Measurements from ENCODE around the gene TEKT3. TPM values are rescaled to one million over a fixed set of nuclear protein-coding genes. Genes with fewer than 3 reads are reported as not detected.

Gene TEKT3
- total RNA-seq, 1 donor from 2014 or later, result not detected

DNA sequence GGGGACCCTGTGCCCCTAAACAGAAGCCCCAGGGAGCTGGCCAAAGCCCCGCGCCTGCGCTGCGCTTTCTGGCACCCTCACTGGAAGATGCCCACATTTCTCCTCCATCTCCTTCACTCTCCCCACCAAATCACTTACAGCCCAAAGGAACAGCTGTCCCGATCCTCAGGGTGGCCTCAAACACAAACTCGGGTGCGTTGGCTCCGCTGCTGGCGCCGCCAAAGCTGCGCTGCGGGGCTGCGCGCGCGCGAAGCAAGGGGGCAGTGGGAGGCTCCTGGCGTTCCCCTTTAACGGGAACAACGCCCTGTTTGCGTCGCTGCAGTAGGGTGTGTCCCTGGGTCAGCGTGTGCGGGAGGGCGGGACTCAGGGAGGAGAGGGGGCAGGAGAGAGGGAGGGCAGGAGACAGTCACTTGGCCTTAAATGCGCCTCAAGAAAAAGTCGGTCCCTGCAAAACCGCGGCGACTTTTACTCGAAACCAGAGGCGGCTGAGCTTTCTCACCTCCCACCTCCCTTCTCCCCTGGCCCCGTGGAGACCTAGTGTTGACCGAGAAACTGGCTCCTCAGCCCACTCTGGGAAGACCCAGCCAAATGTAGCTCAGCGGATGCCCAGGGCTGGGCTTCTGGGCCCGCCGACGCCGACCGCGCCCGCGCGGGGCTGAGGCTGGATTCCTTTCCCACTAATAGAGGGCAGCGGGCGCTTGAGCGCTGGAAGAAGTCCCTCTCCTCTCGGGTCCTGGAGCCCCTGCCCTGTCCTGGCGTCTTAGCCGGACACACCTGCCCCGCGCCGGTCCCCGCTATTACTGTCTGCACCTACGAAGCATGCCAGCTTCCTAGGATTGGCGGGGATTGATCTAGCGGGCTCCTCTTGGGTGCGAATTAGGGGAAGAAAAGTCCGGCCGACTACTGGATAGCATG is 78.8 kb downstream of the TEKT3 start:
- TF ChIP-seq, protein P1, sequence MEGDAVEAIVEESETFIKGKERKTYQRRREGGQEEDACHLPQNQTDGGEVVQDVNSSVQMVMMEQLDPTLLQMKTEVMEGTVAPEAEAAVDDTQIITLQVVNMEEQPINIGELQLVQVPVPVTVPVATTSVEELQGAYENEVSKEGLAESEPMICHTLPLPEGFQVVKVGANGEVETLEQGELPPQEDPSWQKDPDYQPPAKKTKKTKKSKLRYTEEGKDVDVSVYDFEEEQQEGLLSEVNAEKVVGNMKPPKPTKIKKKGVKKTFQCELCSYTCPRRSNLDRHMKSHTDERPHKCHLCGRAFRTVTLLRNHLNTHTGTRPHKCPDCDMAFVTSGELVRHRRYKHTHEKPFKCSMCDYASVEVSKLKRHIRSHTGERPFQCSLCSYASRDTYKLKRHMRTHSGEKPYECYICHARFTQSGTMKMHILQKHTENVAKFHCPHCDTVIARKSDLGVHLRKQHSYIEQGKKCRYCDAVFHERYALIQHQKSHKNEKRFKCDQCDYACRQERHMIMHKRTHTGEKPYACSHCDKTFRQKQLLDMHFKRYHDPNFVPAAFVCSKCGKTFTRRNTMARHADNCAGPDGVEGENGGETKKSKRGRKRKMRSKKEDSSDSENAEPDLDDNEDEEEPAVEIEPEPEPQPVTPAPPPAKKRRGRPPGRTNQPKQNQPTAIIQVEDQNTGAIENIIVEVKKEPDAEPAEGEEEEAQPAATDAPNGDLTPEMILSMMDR (IDR thresholded peaks at IDR 0.05), result no peak
- no peak for DNase-seq
- ChIA-PET CTCF (no interaction called here), POLR2A (no interaction called here)
- Mint-ChIP-seq H3K36me3 (ENCODE audit: low read depth) (no peaks in the 10 kb centered on the region), H3K4me1 (peaks cover 8% of the 10 kb centered on the region), H3K4me3 (no peak overlapping the region), H3K27ac (no peak overlapping the region), H3K27me3 (peaks cover 63% of the 10 kb centered on the region), H3K9me3 (no peaks in the 10 kb centered on the region)
- intact Hi-C loops (cut with micrococcal nuclease), result no loop called here
- no peak for ATAC-seq (ENCODE audit: low read depth)

DNA sequence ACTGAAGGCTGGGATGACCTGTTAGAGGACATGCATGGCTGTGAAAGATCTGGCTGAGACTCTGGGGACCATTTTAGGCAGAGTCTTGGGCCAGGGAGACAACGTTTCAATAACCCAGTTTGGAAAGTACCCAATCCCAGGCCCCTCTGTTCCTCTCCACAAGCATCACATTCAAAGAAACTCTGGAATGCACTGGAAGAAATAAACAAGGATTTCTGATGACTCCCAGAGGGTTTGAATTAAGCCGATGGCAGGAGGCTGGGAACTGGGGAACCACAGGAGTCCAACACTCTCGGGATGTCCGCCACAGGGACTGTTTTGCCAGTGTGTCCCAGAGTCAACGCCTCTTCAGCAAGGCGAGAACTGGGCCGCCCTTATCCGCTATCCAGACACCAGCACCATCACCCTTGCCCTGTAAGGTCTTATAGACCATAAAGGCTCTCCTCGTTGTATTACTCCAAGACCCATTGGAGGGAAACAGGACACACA is 79.6 kb downstream of the TEKT3 start:
- no peak overlapping the region for H3K4me3 Mint-ChIP-seq
- intact Hi-C loops (cut with micrococcal nuclease), result no loop called here
- H3K4me1 Mint-ChIP-seq, result peaks cover 14% of the 10 kb centered on the region
- TF ChIP-seq, protein P1 (IDR thresholded peaks at IDR 0.05), result no peak
- peaks cover 68% of the 10 kb centered on the region for H3K27me3 Mint-ChIP-seq
- H3K27ac Mint-ChIP-seq, result no peak overlapping the region
- POLR2A ChIA-PET, result no interaction called here
- ATAC-seq (ENCODE audit: low read depth), result no peak
- no peak for DNase-seq
- CTCF ChIA-PET, result no interaction called here
- no peaks in the 10 kb centered on the region for H3K36me3 Mint-ChIP-seq (ENCODE audit: low read depth)
- no peaks in the 10 kb centered on the region for H3K9me3 Mint-ChIP-seq

DNA sequence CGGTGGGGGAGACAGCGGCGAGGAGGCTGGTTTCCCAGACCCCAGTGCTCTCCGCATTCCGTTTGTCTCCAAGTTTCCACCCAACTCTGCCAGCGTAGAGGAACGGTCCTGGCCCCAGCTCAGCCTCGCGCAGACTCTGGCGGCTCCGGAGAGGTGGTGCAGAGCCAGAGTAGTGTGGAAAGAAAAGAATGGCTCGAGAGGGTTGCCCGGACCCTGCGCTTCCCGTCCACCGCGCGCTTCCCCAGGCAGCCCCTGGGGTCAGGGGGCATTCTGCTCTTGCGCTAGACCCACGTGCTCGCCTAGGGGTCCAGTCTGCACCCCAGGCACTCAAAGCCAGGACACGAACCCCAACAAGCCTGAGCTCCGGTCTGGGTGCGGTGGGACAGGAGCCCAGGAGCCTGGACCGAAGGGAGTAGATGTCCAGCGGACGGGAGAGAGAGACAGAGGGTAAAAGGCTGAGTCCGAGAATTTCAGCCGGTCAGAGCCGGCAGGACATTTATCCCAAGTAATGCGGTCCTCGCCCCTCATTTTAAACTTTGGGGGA is 80.1 kb downstream of the TEKT3 start:
- intact Hi-C loops (cut with micrococcal nuclease), result no loop called here
- Mint-ChIP-seq H3K9me3 (no peaks in the 10 kb centered on the region), H3K27ac (no peak overlapping the region), H3K36me3 (ENCODE audit: low read depth) (no peaks in the 10 kb centered on the region), H3K27me3 (peaks cover 67% of the 10 kb centered on the region), H3K4me1 (peaks cover 14% of the 10 kb centered on the region), H3K4me3 (no peak overlapping the region)
- ChIA-PET POLR2A (no interaction called here), CTCF (no interaction called here)
- TF ChIP-seq, protein P1 (IDR thresholded peaks at IDR 0.05), result no peak
- DNase-seq (no peak), ATAC-seq (ENCODE audit: low read depth) (no peak)

DNA sequence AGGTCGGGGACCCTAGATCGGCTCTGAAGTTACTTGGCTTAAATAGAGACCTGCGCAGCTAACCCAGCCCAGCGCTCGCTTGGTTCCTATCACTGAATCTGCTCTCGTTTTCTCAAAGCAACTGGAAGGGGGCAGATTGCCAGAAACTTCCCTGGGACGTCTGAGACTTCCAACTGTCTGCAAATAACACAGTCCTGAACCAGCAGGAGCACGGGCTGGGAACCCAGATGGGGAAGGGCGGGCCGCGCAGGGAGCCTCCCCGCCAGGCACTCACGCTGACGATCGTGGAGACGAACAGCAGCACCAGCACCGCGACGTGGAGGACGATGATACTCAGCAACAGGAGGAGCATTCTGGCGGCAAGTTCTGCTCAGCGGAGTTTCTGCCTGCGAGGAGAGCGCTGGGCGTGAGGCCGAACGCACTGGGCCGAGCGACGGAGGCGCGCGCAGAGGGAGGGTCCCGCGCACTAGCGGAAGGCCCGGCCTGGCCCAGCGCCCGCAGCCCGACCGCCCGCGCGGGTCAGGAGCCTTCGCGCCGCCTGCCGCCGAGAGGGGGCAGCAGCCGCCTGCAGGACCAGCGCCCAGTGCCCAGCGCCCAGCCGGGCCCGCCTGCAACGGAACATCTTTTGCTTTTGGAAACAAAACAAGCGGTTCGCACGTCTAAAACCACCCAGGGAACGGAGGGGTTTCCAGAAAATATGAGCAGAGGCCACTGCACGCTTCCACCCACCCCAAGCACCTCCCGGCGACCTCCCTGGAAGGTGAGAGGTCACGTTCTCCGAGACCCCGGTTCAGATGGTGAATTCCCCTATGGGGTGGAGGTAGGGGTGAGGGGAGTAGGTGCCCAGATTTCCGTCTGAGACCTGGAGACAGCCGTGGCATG is 80.8 kb downstream of the TEKT3 start:
- H3K27me3 Mint-ChIP-seq, result peaks cover 67% of the 10 kb centered on the region
- no peaks in the 10 kb centered on the region for H3K9me3 Mint-ChIP-seq
- H3K36me3 Mint-ChIP-seq (ENCODE audit: low read depth), result no peaks in the 10 kb centered on the region
- peak overlapping the region; percentile 81 for H3K4me3 Mint-ChIP-seq
- ATAC-seq (ENCODE audit: low read depth) (peak; percentile 69), DNase-seq (peak; percentile 33)
- CTCF ChIA-PET, result no interaction called here
- POLR2A ChIA-PET, result no interaction called here
- intact Hi-C loops (cut with micrococcal nuclease), result no loop called here
- no peak overlapping the region for H3K27ac Mint-ChIP-seq
- H3K4me1 Mint-ChIP-seq, result peaks cover 14% of the 10 kb centered on the region
- TF ChIP-seq, protein P1 (IDR thresholded peaks at IDR 0.05), result no peak

Measured in activated B cell treated with CpG ODN at 0.5 μM for 24 hours (primary cell).